ENCODE measurements around the gene RNPEPL1.

RNPEPL1 gene

DNA sequence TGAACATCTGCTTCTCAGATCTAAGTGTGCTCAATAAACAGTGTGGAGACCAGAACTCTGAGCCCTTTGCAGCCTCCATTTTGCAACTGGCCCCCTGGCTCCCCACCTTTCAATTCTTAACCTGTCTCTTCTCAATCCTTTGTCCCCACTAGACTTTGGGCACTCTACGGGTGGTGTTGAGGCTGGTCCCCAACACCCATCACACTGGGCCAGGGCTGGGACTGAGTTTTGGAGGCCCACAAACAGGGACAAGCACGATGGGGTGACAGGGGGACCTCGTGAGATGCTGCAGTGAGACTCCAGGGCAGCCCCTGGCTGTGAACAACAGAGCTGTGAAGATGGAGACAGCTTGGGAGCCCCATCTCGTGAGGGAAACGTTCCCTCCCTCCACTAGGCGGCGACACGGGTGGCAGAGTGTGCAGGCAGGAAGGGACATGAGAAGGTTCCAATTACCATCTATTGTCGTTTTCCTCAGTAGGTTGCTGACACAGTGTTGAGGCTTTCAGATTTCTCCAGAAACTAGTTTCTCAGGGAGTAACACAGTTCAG is 11.7 kb upstream of the RNPEPL1 start:
- TF ChIP-seq, protein P1, sequence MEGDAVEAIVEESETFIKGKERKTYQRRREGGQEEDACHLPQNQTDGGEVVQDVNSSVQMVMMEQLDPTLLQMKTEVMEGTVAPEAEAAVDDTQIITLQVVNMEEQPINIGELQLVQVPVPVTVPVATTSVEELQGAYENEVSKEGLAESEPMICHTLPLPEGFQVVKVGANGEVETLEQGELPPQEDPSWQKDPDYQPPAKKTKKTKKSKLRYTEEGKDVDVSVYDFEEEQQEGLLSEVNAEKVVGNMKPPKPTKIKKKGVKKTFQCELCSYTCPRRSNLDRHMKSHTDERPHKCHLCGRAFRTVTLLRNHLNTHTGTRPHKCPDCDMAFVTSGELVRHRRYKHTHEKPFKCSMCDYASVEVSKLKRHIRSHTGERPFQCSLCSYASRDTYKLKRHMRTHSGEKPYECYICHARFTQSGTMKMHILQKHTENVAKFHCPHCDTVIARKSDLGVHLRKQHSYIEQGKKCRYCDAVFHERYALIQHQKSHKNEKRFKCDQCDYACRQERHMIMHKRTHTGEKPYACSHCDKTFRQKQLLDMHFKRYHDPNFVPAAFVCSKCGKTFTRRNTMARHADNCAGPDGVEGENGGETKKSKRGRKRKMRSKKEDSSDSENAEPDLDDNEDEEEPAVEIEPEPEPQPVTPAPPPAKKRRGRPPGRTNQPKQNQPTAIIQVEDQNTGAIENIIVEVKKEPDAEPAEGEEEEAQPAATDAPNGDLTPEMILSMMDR (IDR thresholded peaks at IDR 0.05; ENCODE audit: control insufficient read depth, insufficient read depth, low read depth, low read length, missing control alignments) = peak; percentile 76
- H3K4me3 ChIP-seq (ENCODE audit: control insufficient read depth, low read depth, low read length) = 0 out of 2 replicates have a peak overlapping the region, but pooled peaks have one; percentile 50
- DNase-seq (ENCODE audit: low read depth) = no peak

- DNase-seq (ENCODE audit: low read depth) = no peak
- TF ChIP-seq, protein P1 (IDR thresholded peaks at IDR 0.05; ENCODE audit: control insufficient read depth, insufficient read depth, low read depth, low read length, missing control alignments) = no peak
- H3K4me3 ChIP-seq (ENCODE audit: control insufficient read depth, low read depth, low read length) = peak overlapping the region; percentile 50
Observed at GRCh38 chr2:240557101-240557751, 11.1 kb upstream of the RNPEPL1 start.

GRCh38 chr2:240557808-240558207 is 10.5 kb upstream of the RNPEPL1 start, which contains the start of gene ANKMY1:
ANKMY1 (minus strand) TSS chr2:240557988; CDS start chr2:240557335, 653 bp downstream.
- DNase-seq (ENCODE audit: low read depth) = no peak
- H3K4me3 ChIP-seq (ENCODE audit: control insufficient read depth, low read depth, low read length) = peak within 1 kb of the TSS; percentile 50
- TF ChIP-seq, protein P1 (IDR thresholded peaks at IDR 0.05; ENCODE audit: control insufficient read depth, insufficient read depth, low read depth, low read length, missing control alignments) = no peak

- TF ChIP-seq, protein P1 (IDR thresholded peaks at IDR 0.05; ENCODE audit: control insufficient read depth, insufficient read depth, low read depth, low read length, missing control alignments) = no peak
- DNase-seq (ENCODE audit: low read depth) = no peak
- H3K4me3 ChIP-seq (ENCODE audit: control insufficient read depth, low read depth, low read length) = peak overlapping the region; percentile 50
Observed at GRCh38 chr2:240558236-240558761, 10.0 kb upstream of the RNPEPL1 start.

DNA sequence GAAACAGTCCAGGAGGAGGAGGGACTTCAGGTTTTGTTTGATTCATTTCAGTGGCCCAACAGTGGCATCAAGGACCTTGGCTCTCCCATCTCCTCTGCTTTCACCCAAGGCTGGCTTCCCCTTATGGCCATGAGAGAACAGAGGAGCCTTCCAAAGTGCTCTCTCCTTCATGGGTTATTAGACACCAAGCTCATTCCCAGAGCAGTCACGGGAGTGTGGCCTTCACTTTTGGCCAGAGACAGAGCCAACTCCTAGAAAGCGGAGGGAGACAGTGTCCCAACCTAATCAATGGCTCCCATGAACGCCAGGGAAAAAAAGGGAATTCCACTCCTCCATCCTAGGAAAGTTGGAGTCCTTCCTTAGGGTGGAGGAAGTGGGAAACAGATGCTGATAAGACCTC is 9.0 kb upstream of the RNPEPL1 start:
- H3K4me3 ChIP-seq (ENCODE audit: control insufficient read depth, low read depth, low read length) = no peak overlapping the region
- DNase-seq (ENCODE audit: low read depth) = no peak
- TF ChIP-seq, protein P1 (IDR thresholded peaks at IDR 0.05; ENCODE audit: control insufficient read depth, insufficient read depth, low read depth, low read length, missing control alignments) = no peak

DNA sequence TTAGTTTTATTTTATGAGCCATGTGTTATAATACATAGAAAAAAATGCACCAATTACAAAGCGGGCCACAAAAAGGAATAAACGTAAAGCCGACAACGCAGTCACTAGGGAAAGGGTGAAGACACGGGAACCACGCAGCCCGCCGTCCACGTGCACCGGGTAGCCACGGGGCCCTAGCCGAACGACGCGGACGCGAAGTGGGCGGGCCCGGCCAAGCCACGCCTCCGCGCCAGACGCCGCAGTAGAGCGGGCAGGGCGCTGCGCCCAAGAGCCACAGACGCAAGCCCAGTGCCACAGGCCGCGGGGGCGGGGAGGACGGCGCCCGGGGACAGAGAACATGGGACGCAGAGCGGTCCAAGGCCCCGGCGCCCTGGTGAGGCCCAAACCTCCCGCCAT is 8.2 kb upstream of the RNPEPL1 start, which contains the start of gene DUSP28:
Gene DUSP28, plus strand, starts transcription at position 274 of the 396 bp plus-strand sequence. CDS start 328 bp downstream, outside the sequence.
- H3K4me3 ChIP-seq (ENCODE audit: control insufficient read depth, low read depth, low read length) = peak within 1 kb of the TSS; percentile 63
- peak; percentile 16 for DNase-seq (ENCODE audit: low read depth)
- TF ChIP-seq, protein P1 (IDR thresholded peaks at IDR 0.05; ENCODE audit: control insufficient read depth, insufficient read depth, low read depth, low read length, missing control alignments) = no peak

All from AG09309 (cell line).